ENCODE data around the gene FSHR.

The FSHR gene

DNA sequence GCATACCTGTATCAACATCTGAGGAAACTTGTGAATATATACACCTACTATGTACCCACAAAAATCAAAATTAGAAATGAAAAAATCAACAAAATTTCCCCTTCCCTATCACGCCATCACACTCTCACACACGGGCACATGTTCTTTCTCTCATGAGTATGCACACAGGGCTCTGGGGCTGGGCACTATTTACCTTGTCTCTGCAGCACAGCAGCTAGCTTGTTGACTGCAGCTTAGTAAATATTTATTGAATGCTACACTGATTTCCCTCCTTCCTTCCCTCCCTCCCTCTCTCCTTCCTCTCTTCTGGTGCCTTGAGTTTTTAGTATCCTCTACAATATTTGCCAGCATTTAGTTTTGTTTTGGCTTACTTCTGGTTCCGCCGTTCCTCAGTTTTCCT is 216.1 kb downstream of the FSHR start:
- Mint-ChIP-seq H3K27ac (no peak overlapping the region), H3K4me3 (no peak overlapping the region), H3K4me1 (peaks cover 14% of the 10 kb centered on the region), H3K9me3 (no peaks in the 10 kb centered on the region), H3K36me3 (ENCODE audit: low read depth) (no peaks in the 10 kb centered on the region), H3K27me3 (ENCODE audit: low read depth) (peaks cover 3% of the 10 kb centered on the region)
- TF ChIP-seq, protein P1, sequence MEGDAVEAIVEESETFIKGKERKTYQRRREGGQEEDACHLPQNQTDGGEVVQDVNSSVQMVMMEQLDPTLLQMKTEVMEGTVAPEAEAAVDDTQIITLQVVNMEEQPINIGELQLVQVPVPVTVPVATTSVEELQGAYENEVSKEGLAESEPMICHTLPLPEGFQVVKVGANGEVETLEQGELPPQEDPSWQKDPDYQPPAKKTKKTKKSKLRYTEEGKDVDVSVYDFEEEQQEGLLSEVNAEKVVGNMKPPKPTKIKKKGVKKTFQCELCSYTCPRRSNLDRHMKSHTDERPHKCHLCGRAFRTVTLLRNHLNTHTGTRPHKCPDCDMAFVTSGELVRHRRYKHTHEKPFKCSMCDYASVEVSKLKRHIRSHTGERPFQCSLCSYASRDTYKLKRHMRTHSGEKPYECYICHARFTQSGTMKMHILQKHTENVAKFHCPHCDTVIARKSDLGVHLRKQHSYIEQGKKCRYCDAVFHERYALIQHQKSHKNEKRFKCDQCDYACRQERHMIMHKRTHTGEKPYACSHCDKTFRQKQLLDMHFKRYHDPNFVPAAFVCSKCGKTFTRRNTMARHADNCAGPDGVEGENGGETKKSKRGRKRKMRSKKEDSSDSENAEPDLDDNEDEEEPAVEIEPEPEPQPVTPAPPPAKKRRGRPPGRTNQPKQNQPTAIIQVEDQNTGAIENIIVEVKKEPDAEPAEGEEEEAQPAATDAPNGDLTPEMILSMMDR (IDR thresholded peaks at IDR 0.05; ENCODE audit: unreplicated experiment in 3 of 3): no peak

DNA sequence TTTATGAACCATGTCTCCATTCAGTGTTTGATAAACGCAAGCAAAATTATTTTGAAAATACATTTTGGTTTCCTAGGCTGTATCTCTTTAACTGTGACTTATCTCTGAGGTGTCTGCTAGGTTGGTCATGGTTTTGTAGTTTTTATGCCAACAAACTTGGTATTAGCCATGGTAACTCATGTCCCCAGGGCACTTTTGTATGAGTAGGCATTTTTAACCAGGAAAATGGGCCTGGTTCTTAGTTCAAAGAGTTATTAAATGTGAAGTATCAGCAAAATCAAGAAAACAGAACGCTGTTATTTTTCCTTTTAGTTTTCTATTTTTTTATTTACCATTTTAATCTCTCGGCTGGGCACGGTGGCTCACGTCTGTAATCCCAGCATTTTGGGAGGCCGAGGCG is 219.5 kb downstream of the FSHR start:
- Mint-ChIP-seq H3K9me3 (no peaks in the 10 kb centered on the region), H3K4me3 (no peak overlapping the region), H3K27me3 (ENCODE audit: low read depth) (peaks cover 3% of the 10 kb centered on the region), H3K4me1 (no peaks in the 10 kb centered on the region), H3K27ac (no peak overlapping the region), H3K36me3 (ENCODE audit: low read depth) (no peaks in the 10 kb centered on the region)
- TF ChIP-seq, protein P1 (IDR thresholded peaks at IDR 0.05; ENCODE audit: unreplicated experiment in 3 of 3): no peak

DNA sequence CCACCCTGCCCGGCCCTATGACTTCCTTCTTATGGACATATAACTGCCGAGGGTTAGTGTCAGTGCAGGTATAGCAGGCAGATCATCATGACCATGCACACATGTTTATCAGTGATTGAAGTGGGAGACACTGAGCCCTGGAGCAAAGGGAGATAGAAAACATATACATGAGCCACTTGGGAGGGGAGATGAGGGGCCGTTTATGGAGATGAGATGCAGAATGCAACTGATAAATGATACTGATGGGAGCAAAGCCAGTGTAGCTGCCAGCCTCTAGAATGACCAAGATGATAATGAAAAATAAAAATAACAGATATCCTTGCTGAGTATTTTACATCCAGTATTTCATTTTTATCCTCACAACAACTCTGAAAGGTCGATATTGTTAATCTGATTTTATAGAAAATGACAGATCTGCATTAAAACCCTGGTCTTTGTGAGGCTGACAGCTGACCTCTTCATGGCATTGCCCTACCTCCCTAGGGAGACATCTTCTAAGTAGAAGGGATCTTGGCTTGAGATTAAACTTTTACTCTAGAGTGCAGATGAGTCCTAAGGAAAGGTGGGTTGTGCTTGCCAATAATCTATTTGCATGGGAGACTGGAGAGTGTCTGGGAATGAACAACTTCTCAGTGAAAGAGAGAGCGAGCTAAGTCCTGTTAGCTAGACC is 220.4 kb downstream of the FSHR start:
- Mint-ChIP-seq H3K27ac (no peak overlapping the region), H3K36me3 (ENCODE audit: low read depth) (no peaks in the 10 kb centered on the region)

DNA sequence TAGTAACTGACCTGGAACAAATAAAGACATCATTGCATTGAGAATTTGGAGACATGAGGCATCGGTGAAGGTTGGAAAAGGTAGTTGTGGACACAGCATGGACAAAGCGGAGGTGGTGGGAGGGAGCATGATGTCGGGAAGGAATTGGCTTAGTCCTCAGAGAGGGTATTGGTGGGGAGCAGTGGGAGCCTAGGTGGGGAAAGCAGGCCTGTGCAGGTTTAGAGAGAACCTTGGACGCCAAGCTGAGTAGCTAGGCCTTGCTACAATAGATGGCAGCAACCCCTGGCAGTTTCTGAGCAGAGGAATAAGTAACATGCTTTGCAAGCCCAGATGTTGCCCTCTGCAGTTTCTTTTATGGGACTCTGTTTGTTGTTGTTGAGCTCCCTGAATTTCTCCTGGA is 221.6 kb downstream of the FSHR start:
- TF ChIP-seq, protein P1 (IDR thresholded peaks at IDR 0.05; ENCODE audit: unreplicated experiment in 3 of 3): no peak
- Mint-ChIP-seq H3K9me3 (peaks cover 2% of the 10 kb centered on the region), H3K4me3 (no peak overlapping the region), H3K36me3 (ENCODE audit: low read depth) (no peaks in the 10 kb centered on the region), H3K27ac (no peak overlapping the region), H3K27me3 (ENCODE audit: low read depth) (peaks cover 6% of the 10 kb centered on the region), H3K4me1 (no peaks in the 10 kb centered on the region)

More for the DNA sequence above, 220.4 kb downstream of the FSHR start:
- H3K9me3 Mint-ChIP-seq: no peaks in the 10 kb centered on the region
- peaks cover 3% of the 10 kb centered on the region for H3K27me3 Mint-ChIP-seq (ENCODE audit: low read depth)
- TF ChIP-seq, protein P1 (IDR thresholded peaks at IDR 0.05; ENCODE audit: unreplicated experiment in 3 of 3): no peak
- no peak overlapping the region for H3K4me3 Mint-ChIP-seq
- H3K4me1 Mint-ChIP-seq: no peaks in the 10 kb centered on the region

DNA sequence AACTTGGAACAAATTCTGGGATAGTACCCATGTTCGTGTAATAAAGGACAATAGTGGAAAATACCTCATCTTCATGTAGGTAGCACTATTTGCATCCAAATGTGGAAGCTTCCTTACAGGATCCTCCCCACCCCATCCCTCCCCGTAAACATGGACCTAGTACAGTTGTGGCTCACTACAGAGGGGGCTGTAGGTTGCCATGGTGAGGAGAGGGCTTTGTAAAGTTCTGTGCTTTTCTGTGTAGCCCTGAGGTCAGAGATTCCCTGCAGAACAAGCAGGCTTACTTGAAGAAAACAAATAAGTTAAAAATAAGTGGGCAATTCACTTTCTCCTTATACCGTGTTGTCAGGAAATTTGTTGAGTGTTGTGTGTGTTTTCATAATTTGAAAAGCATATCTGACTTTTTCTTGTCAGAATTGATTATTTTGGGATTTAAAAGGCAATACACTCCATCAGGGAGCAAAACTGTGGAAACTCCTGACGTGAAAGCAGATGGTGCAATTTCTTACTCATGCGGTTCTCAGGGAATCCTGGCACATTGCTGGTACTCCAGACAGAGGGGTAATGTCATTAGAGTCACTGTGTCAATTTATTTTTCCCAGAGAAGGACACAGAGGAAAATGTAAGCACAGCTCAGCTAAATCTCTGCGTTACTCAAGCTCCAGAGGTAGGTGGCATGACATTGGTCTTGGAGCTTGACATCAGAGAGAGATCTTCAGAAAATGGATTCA is 224.6 kb downstream of the FSHR start:
- no peaks in the 10 kb centered on the region for H3K4me1 Mint-ChIP-seq
- no peaks in the 10 kb centered on the region for H3K36me3 Mint-ChIP-seq (ENCODE audit: low read depth)
- TF ChIP-seq, protein P1 (IDR thresholded peaks at IDR 0.05; ENCODE audit: unreplicated experiment in 3 of 3): no peak
- H3K4me3 Mint-ChIP-seq: no peak overlapping the region
- peaks cover 8% of the 10 kb centered on the region for H3K27me3 Mint-ChIP-seq (ENCODE audit: low read depth)
- peaks cover 7% of the 10 kb centered on the region for H3K9me3 Mint-ChIP-seq
- no peak overlapping the region for H3K27ac Mint-ChIP-seq
